ENCODE data around the gene SEC16A. TPM values are rescaled to one million over a fixed set of nuclear protein-coding genes. Genes with fewer than 3 reads are reported as not detected.

The SEC16A gene
- total and polyA plus RNA-seq, 3 donors from 2014 or later: 67.8 to 103 (median 90.4) TPM

- TF ChIP-seq POLR2A (IDR thresholded peaks at IDR 0.05) (no peak), CTCF (IDR thresholded peaks at IDR 0.05) (no peak)
- Histone ChIP-seq H3K27me3 (no peaks in the 10 kb centered on the region), H3K36me3 (ENCODE audit: low read depth, missing control alignments) (no peaks in the 10 kb centered on the region), H3K9me3 (no peaks in the 10 kb centered on the region), H3K27ac (no peak overlapping the region), H3K4me1 (peaks cover 4% of the 10 kb centered on the region), H3K4me3 (no peak overlapping the region)
- intact Hi-C loops (cut with DNase I; ENCODE audit: low total_unique reads): no loop called here
- WGBS, 2 donors: 80 to 81% methylated on average over 27 to 40 of the region's 40 CpGs
- no peak for DNase-seq
Measured at GRCh38 chr9:136529516-136530460, 46.9 kb upstream of the SEC16A start.

GRCh38 chr9:136528716-136529341 is 46.0 kb upstream of the SEC16A start:
- intact Hi-C loops (cut with DNase I; ENCODE audit: low total_unique reads): no loop called here
- H3K36me3 ChIP-seq (ENCODE audit: low read depth, missing control alignments): no peaks in the 10 kb centered on the region
- no peak for TF ChIP-seq CTCF (IDR thresholded peaks at IDR 0.05)
- TF ChIP-seq POLR2A (IDR thresholded peaks at IDR 0.05): no peak
- H3K9me3 ChIP-seq: no peaks in the 10 kb centered on the region
- 93 to 94% methylated on average over 3 to 12 of the region's 12 CpGs for WGBS, 2 donors
- no peak for DNase-seq
- H3K27ac ChIP-seq: no peak overlapping the region
- no peaks in the 10 kb centered on the region for H3K27me3 ChIP-seq
- peaks cover 4% of the 10 kb centered on the region for H3K4me1 ChIP-seq
- H3K4me3 ChIP-seq: no peak overlapping the region

GRCh38 chr9:136527721-136528710 is 45.2 kb upstream of the SEC16A start:
- TF ChIP-seq POLR2A (IDR thresholded peaks at IDR 0.05) (no peak), CTCF (IDR thresholded peaks at IDR 0.05) (no peak)
- intact Hi-C loops (cut with DNase I; ENCODE audit: low total_unique reads): no loop called here
- Histone ChIP-seq H3K27me3 (no peaks in the 10 kb centered on the region), H3K9me3 (no peaks in the 10 kb centered on the region), H3K4me1 (peaks cover 4% of the 10 kb centered on the region), H3K27ac (no peak overlapping the region), H3K4me3 (no peak overlapping the region), H3K36me3 (ENCODE audit: low read depth, missing control alignments) (no peaks in the 10 kb centered on the region)
- 73 to 78% methylated on average over 20 to 33 of the region's 34 CpGs for WGBS, 2 donors
- DNase-seq: no peak

GRCh38 chr9:136527131-136527530 is 44.3 kb upstream of the SEC16A start:
- no peaks in the 10 kb centered on the region for H3K27me3 ChIP-seq
- H3K4me1 ChIP-seq: peaks cover 4% of the 10 kb centered on the region
- intact Hi-C loops (cut with DNase I; ENCODE audit: low total_unique reads): no loop called here
- TF ChIP-seq CTCF (IDR thresholded peaks at IDR 0.05) (no peak), POLR2A (IDR thresholded peaks at IDR 0.05) (no peak)
- WGBS, 2 donors: 87% methylated on average over 16 of the region's 20 CpGs; no CpG with 5 or more reads in 1 of the 2 donors
- no peaks in the 10 kb centered on the region for H3K9me3 ChIP-seq
- H3K27ac ChIP-seq: no peak overlapping the region
- H3K4me3 ChIP-seq: no peak overlapping the region
- DNase-seq: no peak
- no peaks in the 10 kb centered on the region for H3K36me3 ChIP-seq (ENCODE audit: low read depth, missing control alignments)
